IPS-18c (cell line): ENCODE measurements around the gene TRIM41.
"Not testable (repeated sequence)": the region's sequence is repeated elsewhere in the genome, so short reads cannot be mapped to it uniquely, and the experiment has no call there.

ENCODE experiments used
- H3K4me3 ChIP-seq: 2 replicates; pipeline ENCODE4 v1.7.0; 2013; ENCODE audit warnings: low read depth, mild to moderate bottlenecking, low read length, moderate library complexity; ENCODE audit not compliant: insufficient read depth
- H3K9me3 ChIP-seq: one replicate; pipeline ENCODE4 v1.6.1; 2013; ENCODE audit warnings: mild to moderate bottlenecking, low read length, moderate library complexity; ENCODE audit not compliant: control insufficient read depth, insufficient read depth

Gene TRIM41

GRCh38 chr5:181204826-181205760, 18.0 kb upstream of the TRIM41 start, which contains the start of gene TRIM7:
TRIM7 (minus strand) TSS chr5:181205196; CDS start chr5:181205110, 86 bp downstream.
- Histone ChIP-seq H3K9me3 (no peaks in the 10 kb centered on the region), H3K4me3 (peak within 1 kb of the TSS; percentile 71)

GRCh38 chr5:181205761-181206649, 17.1 kb upstream of the TRIM41 start:
- H3K9me3 ChIP-seq: no peaks in the 10 kb centered on the region
- peak overlapping the region; percentile 71 for H3K4me3 ChIP-seq

- Histone ChIP-seq H3K9me3 (no peaks in the 10 kb centered on the region), H3K4me3 (peak overlapping the region; percentile 46; the same call in 1 of the 2 replicates)
Measured at GRCh38 chr5:181207214-181207959, 15.7 kb upstream of the TRIM41 start.

GRCh38 chr5:181207960-181208253, 15.2 kb upstream of the TRIM41 start:
- no peak overlapping the region for H3K4me3 ChIP-seq

GRCh38 chr5:181209006-181209405, 14.1 kb upstream of the TRIM41 start:
- not testable (repeated sequence) for H3K9me3 ChIP-seq, H3K4me3 ChIP-seq

More at GRCh38 chr5:181207960-181208253, 15.2 kb upstream of the TRIM41 start:
- H3K9me3 ChIP-seq: no peaks in the 10 kb centered on the region

GRCh38 chr5:181210148-181210547, 12.9 kb upstream of the TRIM41 start:
- not testable (repeated sequence) for H3K9me3 ChIP-seq, H3K4me3 ChIP-seq

- H3K9me3 ChIP-seq, H3K4me3 ChIP-seq: not testable (repeated sequence)
Measured at GRCh38 chr5:181210698-181211097, 12.4 kb upstream of the TRIM41 start.

- Histone ChIP-seq H3K9me3 (no peaks in the 10 kb centered on the region), H3K4me3 (no peak overlapping the region)
Measured at GRCh38 chr5:181211208-181211607, 11.9 kb upstream of the TRIM41 start.

- H3K4me3 ChIP-seq: no peak overlapping the region
- H3K9me3 ChIP-seq: no peaks in the 10 kb centered on the region
Measured at GRCh38 chr5:181212080-181212479, 11.0 kb upstream of the TRIM41 start.

GRCh38 chr5:181212934-181213333, 10.1 kb upstream of the TRIM41 start:
- Histone ChIP-seq H3K9me3 (no peaks in the 10 kb centered on the region), H3K4me3 (no peak overlapping the region)

- not testable (repeated sequence) for H3K9me3 ChIP-seq, H3K4me3 ChIP-seq
Measured at GRCh38 chr5:181214249-181214648, 8.8 kb upstream of the TRIM41 start.

- H3K4me3 ChIP-seq: peak overlapping the region; percentile 50
- H3K9me3 ChIP-seq: no peaks in the 10 kb centered on the region
Measured at GRCh38 chr5:181215997-181216989, 6.8 kb upstream of the TRIM41 start.

- H3K9me3 ChIP-seq: no peaks in the 10 kb centered on the region
- peak overlapping the region; percentile 74 for H3K4me3 ChIP-seq
Measured at GRCh38 chr5:181217111-181217802, 5.8 kb upstream of the TRIM41 start.

- Histone ChIP-seq H3K4me3 (peak overlapping the region; percentile 74), H3K9me3 (no peaks in the 10 kb centered on the region)
Measured at GRCh38 chr5:181217803-181218062, 5.3 kb upstream of the TRIM41 start.

- Histone ChIP-seq H3K9me3 (no peaks in the 10 kb centered on the region), H3K4me3 (peak overlapping the region; percentile 29)
Measured at GRCh38 chr5:181218795-181219124, 4.3 kb upstream of the TRIM41 start.
